ENCODE results near the gene LRRC8B. TPM values are rescaled to one million over a fixed set of nuclear protein-coding genes. Genes with fewer than 3 reads are reported as not detected.

LRRC8B gene
- total and polyA plus RNA-seq, 2 donors (not counting 1 experiment from before 2014, with no cell fraction given): 0.83 to 2.8 TPM

- Histone ChIP-seq H3K9ac (ENCODE audit: insufficient read depth, low read length) (no peak overlapping the region), H3K4me1 (ENCODE audit: control insufficient read depth, extremely low read depth, insufficient read depth, low read length) (peaks cover 5% of the 10 kb centered on the region), H3K4me2 (ENCODE audit: extremely low read depth, insufficient read depth, low read length) (no peak overlapping the region)
These were observed 74.7 kb downstream of the LRRC8B start for GRCh38 chr1:89599332-89599630.

GRCh38 chr1:89600451-89601224 lies 76.0 kb downstream of the LRRC8B start:
- Histone ChIP-seq H2AFZ (ENCODE audit: low read length) (no peak overlapping the region), H3K36me3 (ENCODE audit: control insufficient read depth, insufficient read depth, low read length) (no peaks in the 10 kb centered on the region), H3K9me3 (ENCODE audit: control insufficient read depth, insufficient read depth, low read depth, low read length) (no peaks in the 10 kb centered on the region), H3K4me2 (ENCODE audit: extremely low read depth, insufficient read depth, low read length) (no peak overlapping the region), H3K27ac (ENCODE audit: insufficient read depth, low read length) (no peak overlapping the region), H3K4me3 (replicated peaks in 1 of 4; ENCODE audit: control extremely low read depth in 1 of 4, insufficient read depth in 1 of 4, low read depth in 3 of 4, low read length in 4 of 4) (no peak overlapping the region), H4K20me1 (ENCODE audit: control insufficient read depth, extremely low read depth, insufficient read depth, low read length) (no peaks in the 10 kb centered on the region), H3K9ac (ENCODE audit: insufficient read depth, low read length) (no peak overlapping the region), H3K4me1 (ENCODE audit: control insufficient read depth, extremely low read depth, insufficient read depth, low read length) (peaks cover 10% of the 10 kb centered on the region), H3K79me2 (ENCODE audit: control insufficient read depth, insufficient read depth, low read length) (no peaks in the 10 kb centered on the region), H3K27me3 (ENCODE audit: control insufficient read depth, insufficient read depth, low read length) (no peaks in the 10 kb centered on the region)
- DNase-seq (ENCODE audit: low read depth in 2 of 2): no peak
- no peak for TF ChIP-seq EZH2 (IDR thresholded peaks at IDR 0.05; ENCODE audit: low read length, missing control alignments)
- no peak for TF ChIP-seq CTCF (conservative IDR thresholded peaks at IDR 0.05 in 1 of 2, IDR thresholded peaks at IDR 0.05 in 1 of 2; ENCODE audit: low read depth in 1 of 2, low read length in 2 of 2)

More at GRCh38 chr1:89599332-89599630, 74.7 kb downstream of the LRRC8B start:
- Histone ChIP-seq H3K27ac (ENCODE audit: insufficient read depth, low read length) (no peak overlapping the region), H3K36me3 (ENCODE audit: control insufficient read depth, insufficient read depth, low read length) (no peaks in the 10 kb centered on the region), H3K79me2 (ENCODE audit: control insufficient read depth, insufficient read depth, low read length) (no peaks in the 10 kb centered on the region), H3K4me3 (replicated peaks in 1 of 4; ENCODE audit: control extremely low read depth in 1 of 4, insufficient read depth in 1 of 4, low read depth in 3 of 4, low read length in 4 of 4) (no peak overlapping the region), H3K27me3 (ENCODE audit: control insufficient read depth, insufficient read depth, low read length) (no peaks in the 10 kb centered on the region), H4K20me1 (ENCODE audit: control insufficient read depth, extremely low read depth, insufficient read depth, low read length) (no peaks in the 10 kb centered on the region), H2AFZ (ENCODE audit: low read length) (no peak overlapping the region), H3K9me3 (ENCODE audit: control insufficient read depth, insufficient read depth, low read depth, low read length) (no peaks in the 10 kb centered on the region)
- no peak for TF ChIP-seq EZH2 (IDR thresholded peaks at IDR 0.05; ENCODE audit: low read length, missing control alignments)
- no peak for TF ChIP-seq CTCF (conservative IDR thresholded peaks at IDR 0.05 in 1 of 2, IDR thresholded peaks at IDR 0.05 in 1 of 2; ENCODE audit: low read depth in 1 of 2, low read length in 2 of 2)
- no peak for DNase-seq (ENCODE audit: low read depth in 2 of 2)

DNA sequence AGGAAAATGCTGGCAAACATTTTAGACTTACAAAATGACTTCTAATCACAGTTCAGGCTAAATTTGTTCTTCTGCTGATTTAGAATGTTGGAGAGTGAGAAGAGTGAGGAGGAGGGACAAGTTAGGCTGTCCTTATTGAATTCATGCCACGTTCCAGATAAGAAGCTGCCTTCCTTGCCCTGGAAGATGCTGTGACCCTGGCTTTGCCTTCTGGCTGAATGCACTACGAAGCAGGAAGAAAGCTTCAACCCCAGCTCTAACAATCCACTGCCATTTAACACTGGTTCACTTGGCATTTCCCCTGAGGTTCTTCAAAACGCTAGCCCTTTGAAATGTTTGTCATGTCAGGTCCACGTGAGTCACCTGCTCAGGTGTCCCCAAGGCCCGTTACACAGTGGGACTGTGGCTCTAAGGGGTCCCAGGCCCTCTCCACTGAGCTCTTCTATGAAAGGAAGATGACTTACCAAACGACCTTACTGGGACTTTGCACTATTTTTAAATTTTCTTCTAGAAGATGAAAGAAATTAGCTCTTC lies 78.3 kb downstream of the LRRC8B start:
- no peak overlapping the region for H3K27ac ChIP-seq (ENCODE audit: insufficient read depth, low read length)
- H3K9ac ChIP-seq (ENCODE audit: insufficient read depth, low read length): no peak overlapping the region
- no peaks in the 10 kb centered on the region for H3K36me3 ChIP-seq (ENCODE audit: control insufficient read depth, insufficient read depth, low read length)
- no peaks in the 10 kb centered on the region for H4K20me1 ChIP-seq (ENCODE audit: control insufficient read depth, extremely low read depth, insufficient read depth, low read length)
- peaks cover 11% of the 10 kb centered on the region for H3K4me1 ChIP-seq (ENCODE audit: control insufficient read depth, extremely low read depth, insufficient read depth, low read length)
- H2AFZ ChIP-seq (ENCODE audit: low read length): no peak overlapping the region
- no peaks in the 10 kb centered on the region for H3K9me3 ChIP-seq (ENCODE audit: control insufficient read depth, insufficient read depth, low read depth, low read length)
- DNase-seq (ENCODE audit: low read depth in 2 of 2): no peak
- no peaks in the 10 kb centered on the region for H3K27me3 ChIP-seq (ENCODE audit: control insufficient read depth, insufficient read depth, low read length)
- TF ChIP-seq CTCF (conservative IDR thresholded peaks at IDR 0.05 in 1 of 2, IDR thresholded peaks at IDR 0.05 in 1 of 2; ENCODE audit: low read depth in 1 of 2, low read length in 2 of 2) (no peak), EZH2 (IDR thresholded peaks at IDR 0.05; ENCODE audit: low read length, missing control alignments) (no peak)
- H3K4me2 ChIP-seq (ENCODE audit: extremely low read depth, insufficient read depth, low read length): no peak overlapping the region
- H3K4me3 ChIP-seq (replicated peaks in 1 of 4; ENCODE audit: control extremely low read depth in 1 of 4, insufficient read depth in 1 of 4, low read depth in 3 of 4, low read length in 4 of 4): no peak overlapping the region
- no peaks in the 10 kb centered on the region for H3K79me2 ChIP-seq (ENCODE audit: control insufficient read depth, insufficient read depth, low read length)

Measured in fibroblast of lung (primary cell).